H9 (cell line): Measurements from ENCODE around the gene COL4A1. TPM values are rescaled to one million over a fixed set of nuclear protein-coding genes. Genes with fewer than 3 reads are reported as not detected.
A peak's percentile ranks its signal among the peaks of the same experiment; 100 is the strongest.

ENCODE experiments used
- DNase-seq: peaks from one replicate; pipeline ENCODE4 v3.0.0-alpha.2; 2017
- H2AFZ ChIP-seq: one replicate; pipeline ENCODE4 v1.6.1; 2013; ENCODE audit warnings: mild to moderate bottlenecking, low read length, control low read depth, moderate library complexity
- H2AK5ac ChIP-seq: 2 replicates; pipeline ENCODE4 v1.6.1; 2013; ENCODE audit warnings: low read length, control low read depth, mixed read lengths; ENCODE audit not compliant: insufficient read length
- H2BK120ac ChIP-seq: one replicate; pipeline ENCODE4 v1.6.1; 2013; ENCODE audit warnings: low read depth, mild to moderate bottlenecking, low read length, control low read depth, inconsistent platforms; ENCODE audit not compliant: poor library complexity, severe bottlenecking
- H2BK12ac ChIP-seq: 2 replicates; pipeline ENCODE4 v1.6.1; 2013; ENCODE audit warnings: low read length, control low read depth, mixed read lengths, low read depth; ENCODE audit not compliant: insufficient read length
- H2BK15ac ChIP-seq: 2 replicates; pipeline ENCODE4 v1.6.1; 2013; ENCODE audit warnings: low read depth, low read length, control low read depth
- H2BK20ac ChIP-seq: one replicate; pipeline ENCODE4 v1.6.1; 2013; ENCODE audit warnings: low read depth, mild to moderate bottlenecking, low read length, control low read depth, inconsistent platforms; ENCODE audit not compliant: poor library complexity, severe bottlenecking
- H2BK5ac ChIP-seq: 2 replicates; pipeline ENCODE4 v1.6.1; 2013; ENCODE audit warnings: low read length, control low read depth, mixed read lengths; ENCODE audit not compliant: insufficient read length
- H3K14ac ChIP-seq: 2 replicates; pipeline ENCODE4 v1.6.1; 2013; ENCODE audit warnings: low read length, control low read depth; ENCODE audit not compliant: insufficient read depth
- H3K18ac ChIP-seq: 2 replicates; pipeline ENCODE4 v1.6.1; 2013; ENCODE audit warnings: low read depth, mild to moderate bottlenecking, mixed read lengths, low read length, control low read depth; ENCODE audit not compliant: insufficient read length
- H3K23ac ChIP-seq: 2 replicates; pipeline ENCODE4 v1.6.1; 2013; ENCODE audit warnings: low read length, control low read depth, mixed read lengths, low read depth; ENCODE audit not compliant: insufficient read length
- H3K23me2 ChIP-seq: 2 replicates; pipeline ENCODE4 v1.6.1; 2013; ENCODE audit warnings: low read depth, mild to moderate bottlenecking, mixed read lengths, low read length, control low read depth; ENCODE audit not compliant: insufficient read length, poor library complexity, severe bottlenecking
- H3K27ac ChIP-seq: 2 replicates; pipeline ENCODE4 v1.5.1; 2013; ENCODE audit warnings: low read length, control low read depth, mixed read lengths, low read depth; ENCODE audit not compliant: insufficient read length
- H3K27me3 ChIP-seq: 2 replicates; pipeline ENCODE4 v1.6.1; 2013; ENCODE audit warnings: low read length, control low read depth, inconsistent platforms; ENCODE audit not compliant: insufficient read depth
- H3K4ac ChIP-seq: 2 replicates; pipeline ENCODE4 v1.6.1; 2013; ENCODE audit warnings: low read depth, mild to moderate bottlenecking, control low read depth, inconsistent platforms, low read length, moderate library complexity
- H3K4me1 ChIP-seq: 2 replicates; pipeline ENCODE4 v1.6.1; 2013; ENCODE audit warnings: low read length, control low read depth, inconsistent platforms; ENCODE audit not compliant: insufficient read depth
- H3K4me2 ChIP-seq: 2 replicates; pipeline ENCODE4 v1.6.1; 2013; ENCODE audit warnings: low read length, control low read depth, mixed read lengths; ENCODE audit not compliant: insufficient read length, insufficient read depth
- H3K56ac ChIP-seq: 2 replicates; pipeline ENCODE4 v1.6.1; 2013; ENCODE audit warnings: low read depth, mild to moderate bottlenecking, mixed read lengths, low read length, control low read depth; ENCODE audit not compliant: insufficient read length
- H3K79me1 ChIP-seq: 2 replicates; pipeline ENCODE4 v1.6.1; 2013; ENCODE audit warnings: low read depth, mild to moderate bottlenecking, moderate library complexity, low read length, control low read depth, inconsistent platforms; ENCODE audit not compliant: insufficient read depth, poor library complexity, severe bottlenecking
- H3K79me2 ChIP-seq: 2 replicates; pipeline ENCODE4 v1.6.1; 2013; ENCODE audit warnings: low read length, control low read depth, inconsistent platforms; ENCODE audit not compliant: insufficient read depth
- H3K9ac ChIP-seq: 2 replicates; pipeline ENCODE4 v1.6.1; 2013; ENCODE audit warnings: low read length, control low read depth, mixed read lengths; ENCODE audit not compliant: insufficient read length; ENCODE audit errors: extremely low read depth
- H3K9me3 ChIP-seq: one replicate; pipeline ENCODE4 v1.6.1; 2013; ENCODE audit warnings: low read depth, low read length, inconsistent platforms; ENCODE audit not compliant: control insufficient read depth
- H3T11ph ChIP-seq: one replicate; pipeline ENCODE4 v1.6.1; 2013; ENCODE audit warnings: mild to moderate bottlenecking, low read length, control low read depth, inconsistent platforms
- H4K20me1 ChIP-seq: one replicate; pipeline ENCODE4 v1.6.1; 2013; ENCODE audit not compliant: control insufficient read depth, insufficient read length, insufficient read depth
- H4K5ac ChIP-seq: 2 replicates; pipeline ENCODE4 v1.6.1; 2013; ENCODE audit warnings: low read depth, mild to moderate bottlenecking, mixed read lengths, low read length, control low read depth; ENCODE audit not compliant: insufficient read length
- H4K8ac ChIP-seq: replicated peaks from 2 replicates; pipeline ENCODE4 v1.6.1; 2013; ENCODE audit warnings: low read length, control low read depth, mixed read lengths, low read depth; ENCODE audit not compliant: insufficient read length
- H4K91ac ChIP-seq: 2 replicates; pipeline ENCODE4 v1.6.1; 2013; ENCODE audit warnings: low read depth, mild to moderate bottlenecking, moderate library complexity, mixed read lengths, low read length, control low read depth; ENCODE audit not compliant: insufficient read length
- H3K27ac Mint-ChIP-seq, 3 experiments: 2 replicates in 2 of 3; 3 replicates in 1 of 3; pipeline ENCODE4 v1.8.0; 2020 to 2021; ENCODE audit warnings: mixed read lengths in 3 of 3, mild to moderate bottlenecking in 1 of 3, moderate library complexity in 1 of 3
- H3K27me3 Mint-ChIP-seq: 2 replicates; pipeline ENCODE4 v1.8.0; 2021; ENCODE audit warnings: low read depth, mild to moderate bottlenecking, moderate library complexity, mixed read lengths
- H3K36me3 Mint-ChIP-seq, 3 experiments: 2 replicates in 2 of 3; 3 replicates in 1 of 3; pipeline ENCODE4 v1.8.0; 2020 to 2021; ENCODE audit warnings: low read depth in 3 of 3, mixed read lengths in 3 of 3; ENCODE audit not compliant: insufficient read depth in 1 of 3
- H3K4me1 Mint-ChIP-seq, 2 experiments: 2 replicates each; pipeline ENCODE4 v1.8.0; 2020; ENCODE audit warnings: mixed read lengths in 2 of 2
- H3K4me3 Mint-ChIP-seq, 2 experiments: 2 replicates in 1 of 2; 3 replicates in 1 of 2; pipeline ENCODE4 v1.8.0; 2020 to 2021; ENCODE audit warnings: mild to moderate bottlenecking in 2 of 2, mixed read lengths in 2 of 2, moderate library complexity in 1 of 2
- H3K9me3 Mint-ChIP-seq, 2 experiments: 2 replicates in 1 of 2; 3 replicates in 1 of 2; pipeline ENCODE4 v1.8.0; 2020; ENCODE audit warnings: mild to moderate bottlenecking in 2 of 2, mixed read lengths in 2 of 2, moderate library complexity in 1 of 2
- CTCF ChIP-seq: fragments of 200-600 bp; sonication (generic); conservative IDR thresholded peaks from 3 replicates; pipeline ENCODE4 v1.8.0; 2021; ENCODE audit warnings: antibody characterized with exemption, mild to moderate bottlenecking
- WGBS: extraction: QIAGEN DNeasy Blood & Tissue Kit; methylation state at CpG from one replicate; pipeline ENCODE4 v1.1.7; 2013; ENCODE audit warnings: missing lambda C conversion rate, low lambda C conversion rate, mixed read lengths; ENCODE audit not compliant: insufficient read length; ENCODE audit errors: extremely low coverage; 5-methylcytosine and 5-hydroxymethylcytosine counted together
- total RNA-seq: library from RNA; stranded (reverse); gene quantifications from 2 replicates; pipeline ENCODE4 v1.2.1, GENCODE V29; 2021

COL4A1 gene
- total RNA-seq, 1 experiment from 2014 or later: 73.1 TPM

GRCh38 chr13:110182003-110182402, 125.0 kb downstream of the COL4A1 start:
- no CpG with 5 or more reads among the region's 11 CpGs for WGBS
- no peak overlapping the region for H3K56ac ChIP-seq

More at GRCh38 chr13:110182003-110182402, 125.0 kb downstream of the COL4A1 start:
- Histone ChIP-seq H3K9me3 (no peaks in the 10 kb centered on the region), H2BK15ac (no peak overlapping the region), H4K5ac (no peak overlapping the region), H3K4ac (no peak overlapping the region), H3K4me1 (peaks cover 2% of the 10 kb centered on the region; the same call in 1 of the 2 replicates), H3K27me3 (no peaks in the 10 kb centered on the region), H3K14ac (no peak overlapping the region), H3K18ac (no peak overlapping the region), H2AK5ac (no peak overlapping the region), H3K4me2 (no peak overlapping the region), H2BK20ac (no peak overlapping the region), H2BK12ac (no peak overlapping the region), H4K91ac (no peak overlapping the region), H2AFZ (no peak overlapping the region), H2BK120ac (no peak overlapping the region), H3K27ac (no peak overlapping the region), H4K20me1 (no peaks in the 10 kb centered on the region), H3K23me2 (no peaks in the 10 kb centered on the region), H3K79me1 (no peaks in the 10 kb centered on the region), H2BK5ac (no peak overlapping the region), H3K79me2 (no peaks in the 10 kb centered on the region), H3K9ac (no peak overlapping the region), H4K8ac (no peak overlapping the region), H3T11ph (no peak overlapping the region), H3K23ac (no peak overlapping the region)
- H3K4me1 Mint-ChIP-seq: peaks cover 10 to 11% of the 10 kb centered on the region in 2 experiments; a peak in 3 of 4 replicates
- no peaks in the 10 kb centered on the region; the same call in 1 of the 2 replicates for H3K27me3 Mint-ChIP-seq
- H3K36me3 Mint-ChIP-seq: peaks cover 14 to 38% (median 21%) of the 10 kb centered on the region in 3 experiments; a peak in 6 of 7 replicates
- DNase-seq: no peak
- H3K9me3 Mint-ChIP-seq: no peaks in the 10 kb centered on the region
- TF ChIP-seq CTCF: no peak
- no peak overlapping the region for H3K4me3 Mint-ChIP-seq
- peak overlapping the region in 1 of 3 experiments; percentile 67; a peak in 1 of 7 replicates for H3K27ac Mint-ChIP-seq
